ENCODE results near the gene MACROD2. TPM values are rescaled to one million over a fixed set of nuclear protein-coding genes. Genes with fewer than 3 reads are reported as not detected.

MACROD2 gene
- polyA plus RNA-seq, 1 donor (not counting 4 experiments of a cell fraction or from before 2014, with no cell fraction given): 0.71 TPM

GRCh38 chr20:14543040-14543439 lies 547.7 kb downstream of the MACROD2 start:
- TF ChIP-seq, protein P1, sequence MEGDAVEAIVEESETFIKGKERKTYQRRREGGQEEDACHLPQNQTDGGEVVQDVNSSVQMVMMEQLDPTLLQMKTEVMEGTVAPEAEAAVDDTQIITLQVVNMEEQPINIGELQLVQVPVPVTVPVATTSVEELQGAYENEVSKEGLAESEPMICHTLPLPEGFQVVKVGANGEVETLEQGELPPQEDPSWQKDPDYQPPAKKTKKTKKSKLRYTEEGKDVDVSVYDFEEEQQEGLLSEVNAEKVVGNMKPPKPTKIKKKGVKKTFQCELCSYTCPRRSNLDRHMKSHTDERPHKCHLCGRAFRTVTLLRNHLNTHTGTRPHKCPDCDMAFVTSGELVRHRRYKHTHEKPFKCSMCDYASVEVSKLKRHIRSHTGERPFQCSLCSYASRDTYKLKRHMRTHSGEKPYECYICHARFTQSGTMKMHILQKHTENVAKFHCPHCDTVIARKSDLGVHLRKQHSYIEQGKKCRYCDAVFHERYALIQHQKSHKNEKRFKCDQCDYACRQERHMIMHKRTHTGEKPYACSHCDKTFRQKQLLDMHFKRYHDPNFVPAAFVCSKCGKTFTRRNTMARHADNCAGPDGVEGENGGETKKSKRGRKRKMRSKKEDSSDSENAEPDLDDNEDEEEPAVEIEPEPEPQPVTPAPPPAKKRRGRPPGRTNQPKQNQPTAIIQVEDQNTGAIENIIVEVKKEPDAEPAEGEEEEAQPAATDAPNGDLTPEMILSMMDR (optimal IDR thresholded peaks at IDR 0.05 in 1 of 3, IDR thresholded peaks at IDR 0.05 in 1 of 3, conservative IDR thresholded peaks at IDR 0.05 in 1 of 3; ENCODE audit: extremely low read depth in 1 of 3, insufficient read depth in 2 of 3, low read length in 3 of 3): no peak
- TF ChIP-seq EZH2 (IDR thresholded peaks at IDR 0.05; ENCODE audit: low read length): no peak
- DNase-seq (ENCODE audit: low read depth, low spot score) (no peak), FAIRE-seq (no peak)
- Histone ChIP-seq H3K36me3 (ENCODE audit: control insufficient read depth in 2 of 2, extremely low read depth in 1 of 2, insufficient read depth in 2 of 2, low read length in 2 of 2) (no peaks in the 10 kb centered on the region), H2AFZ (ENCODE audit: control insufficient read depth, low read length) (no peak overlapping the region), H3K9me1 (ENCODE audit: control insufficient read depth, extremely low read depth, insufficient read depth, low read length) (no peaks in the 10 kb centered on the region), H3K9ac (ENCODE audit: control insufficient read depth, extremely low read depth, insufficient read depth, low read length) (no peak overlapping the region), H3K9me3 (ENCODE audit: control insufficient read depth, low read depth, low read length) (no peaks in the 10 kb centered on the region), H3K27me3 (ENCODE audit: control insufficient read depth, extremely low read depth, insufficient read depth, low read length) (no peaks in the 10 kb centered on the region), H3K27ac (ENCODE audit: control insufficient read depth, insufficient read depth, low read length) (no peak overlapping the region), H4K20me1 (ENCODE audit: control insufficient read depth, extremely low read depth, insufficient read depth, low read length) (no peaks in the 10 kb centered on the region), H3K4me2 (ENCODE audit: control insufficient read depth, extremely low read depth, insufficient read depth, low read depth, low read length) (no peak overlapping the region), H3K79me2 (ENCODE audit: control insufficient read depth, insufficient read depth, low read length) (no peaks in the 10 kb centered on the region), H3K4me1 (ENCODE audit: control insufficient read depth, extremely low read depth, insufficient read depth, low read length) (no peaks in the 10 kb centered on the region), H3K4me3 (ENCODE audit: control insufficient read depth in 2 of 3, extremely low read depth in 1 of 3, insufficient read depth in 2 of 3, low read depth in 1 of 3, low read length in 3 of 3) (no peak overlapping the region)
- dilution Hi-C loops (cut with MboI; ENCODE audit: extremely low pct_ligation_motif_present, low sequenced_read_pairs): no loop called here

GRCh38 chr20:14544688-14545087 lies 549.4 kb downstream of the MACROD2 start:
- dilution Hi-C loops (cut with MboI; ENCODE audit: extremely low pct_ligation_motif_present, low sequenced_read_pairs): no loop called here

More at GRCh38 chr20:14544688-14545087, 549.4 kb downstream of the MACROD2 start:
- Histone ChIP-seq H3K79me2 (ENCODE audit: control insufficient read depth, insufficient read depth, low read length) (no peaks in the 10 kb centered on the region), H3K4me1 (ENCODE audit: control insufficient read depth, extremely low read depth, insufficient read depth, low read length) (no peaks in the 10 kb centered on the region), H2AFZ (ENCODE audit: control insufficient read depth, low read length) (no peak overlapping the region), H3K4me3 (ENCODE audit: control insufficient read depth in 2 of 3, extremely low read depth in 1 of 3, insufficient read depth in 2 of 3, low read depth in 1 of 3, low read length in 3 of 3) (no peak overlapping the region), H3K9me1 (ENCODE audit: control insufficient read depth, extremely low read depth, insufficient read depth, low read length) (no peaks in the 10 kb centered on the region), H3K4me2 (ENCODE audit: control insufficient read depth, extremely low read depth, insufficient read depth, low read depth, low read length) (no peak overlapping the region), H3K9ac (ENCODE audit: control insufficient read depth, extremely low read depth, insufficient read depth, low read length) (no peak overlapping the region), H3K9me3 (ENCODE audit: control insufficient read depth, low read depth, low read length) (no peaks in the 10 kb centered on the region), H4K20me1 (ENCODE audit: control insufficient read depth, extremely low read depth, insufficient read depth, low read length) (no peaks in the 10 kb centered on the region), H3K27me3 (ENCODE audit: control insufficient read depth, extremely low read depth, insufficient read depth, low read length) (no peaks in the 10 kb centered on the region), H3K36me3 (ENCODE audit: control insufficient read depth in 2 of 2, extremely low read depth in 1 of 2, insufficient read depth in 2 of 2, low read length in 2 of 2) (no peaks in the 10 kb centered on the region), H3K27ac (ENCODE audit: control insufficient read depth, insufficient read depth, low read length) (no peak overlapping the region)
- FAIRE-seq (no peak), DNase-seq (ENCODE audit: low read depth, low spot score) (no peak)
- TF ChIP-seq, protein P1 (optimal IDR thresholded peaks at IDR 0.05 in 1 of 3, IDR thresholded peaks at IDR 0.05 in 1 of 3, conservative IDR thresholded peaks at IDR 0.05 in 1 of 3; ENCODE audit: extremely low read depth in 1 of 3, insufficient read depth in 2 of 3, low read length in 3 of 3): no peak
- no peak for TF ChIP-seq EZH2 (IDR thresholded peaks at IDR 0.05; ENCODE audit: low read length)
